Measurements from ENCODE around the gene SLC6A20. TPM values are rescaled to one million over a fixed set of nuclear protein-coding genes. Genes with fewer than 3 reads are reported as not detected.

Gene SLC6A20
- total and polyA plus RNA-seq, 2 of the 13 experiments (the other 11 are each of a cell fraction or from before 2014, with no cell fraction given): not detected

DNA sequence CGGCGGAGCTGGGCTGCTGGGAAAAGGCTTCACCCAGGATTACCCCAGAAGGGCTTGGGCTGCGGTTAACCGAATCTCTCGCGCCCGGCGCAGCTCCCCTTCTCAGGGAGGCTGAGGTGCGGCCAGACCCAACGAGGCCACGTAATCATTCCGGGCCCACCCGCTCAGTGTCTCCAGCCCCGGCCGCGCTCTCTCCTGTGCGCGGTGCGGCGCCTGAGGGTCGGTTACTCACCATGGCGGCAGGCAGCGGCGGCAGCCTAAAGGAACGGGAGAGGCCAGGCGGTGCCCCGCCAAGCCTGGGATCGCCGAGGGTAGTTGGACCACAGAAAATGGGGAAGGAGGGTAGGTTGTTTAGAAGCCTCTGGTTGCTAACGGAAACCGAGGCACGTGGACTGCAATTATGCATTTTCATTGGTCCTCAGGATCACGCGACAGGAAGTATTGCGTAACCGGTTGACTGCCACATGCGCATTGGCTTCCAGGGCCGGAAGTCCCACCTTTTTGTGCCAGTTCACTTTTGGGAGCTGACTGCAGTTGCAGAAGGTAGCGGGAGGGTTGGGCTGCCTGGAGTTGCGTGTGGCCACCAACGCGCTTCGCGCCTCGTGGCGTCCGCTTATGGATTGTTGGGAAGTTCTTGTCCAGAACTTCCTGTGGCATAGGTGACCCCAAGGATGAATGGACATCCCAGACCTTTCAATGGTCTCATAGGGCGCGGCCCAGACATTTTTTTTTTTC is 45.6 kb upstream of the SLC6A20 start, which contains the start of gene LZTFL1 (continued):
- TF ChIP-seq ZFP36L2 (CRISPR knock-in tag; IDR thresholded peaks at IDR 0.05) (no peak), NR3C1 (CRISPR knock-in tag; IDR thresholded peaks at IDR 0.05) (no peak), ZMYM2 (CRISPR knock-in tag; IDR thresholded peaks at IDR 0.05) (0 out of 2 replicates have a peak, but pooled peaks have one; percentile 43), ZNF468 (CRISPR knock-in tag; IDR thresholded peaks at IDR 0.05) (peak; percentile 82; the same call in 1 of the 2 replicates), ZFP90 (CRISPR knock-in tag; IDR thresholded peaks at IDR 0.05; ENCODE audit: borderline replicate concordance) (peak; percentile 73; the same call in 1 of the 2 replicates), GATA4 (IDR thresholded peaks at IDR 0.05; ENCODE audit: borderline replicate concordance, low read depth) (0 out of 2 replicates have a peak, but pooled peaks have one; percentile 26), ZBTB42 (CRISPR knock-in tag; IDR thresholded peaks at IDR 0.05) (no peak), MTF1 (CRISPR knock-in tag; IDR thresholded peaks at IDR 0.05) (no peak), MED1 (CRISPR knock-in tag; IDR thresholded peaks at IDR 0.05) (no peak), ZNF501 (CRISPR knock-in tag; IDR thresholded peaks at IDR 0.05) (peak; percentile 66; the same call in 1 of the 2 replicates), ZFP36L1 (CRISPR knock-in tag; IDR thresholded peaks at IDR 0.05) (no peak), HHEX (CRISPR knock-in tag; IDR thresholded peaks at IDR 0.05) (no peak), DNMT3B (CRISPR knock-in tag; conservative IDR thresholded peaks at IDR 0.05) (peak; percentile 70; the same call in 1 of the 2 replicates)
- TF ChIP-seq, protein P1, sequence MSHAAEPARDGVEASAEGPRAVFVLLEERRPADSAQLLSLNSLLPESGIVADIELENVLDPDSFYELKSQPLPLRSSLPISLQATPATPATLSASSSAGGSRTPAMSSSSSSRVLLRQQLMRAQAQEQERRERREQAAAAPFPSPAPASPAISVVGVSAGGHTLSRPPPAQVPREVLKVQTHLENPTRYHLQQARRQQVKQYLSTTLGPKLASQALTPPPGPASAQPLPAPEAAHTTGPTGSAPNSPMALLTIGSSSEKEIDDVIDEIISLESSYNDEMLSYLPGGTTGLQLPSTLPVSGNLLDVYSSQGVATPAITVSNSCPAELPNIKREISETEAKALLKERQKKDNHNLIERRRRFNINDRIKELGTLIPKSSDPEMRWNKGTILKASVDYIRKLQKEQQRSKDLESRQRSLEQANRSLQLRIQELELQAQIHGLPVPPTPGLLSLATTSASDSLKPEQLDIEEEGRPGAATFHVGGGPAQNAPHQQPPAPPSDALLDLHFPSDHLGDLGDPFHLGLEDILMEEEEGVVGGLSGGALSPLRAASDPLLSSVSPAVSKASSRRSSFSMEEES (CRISPR knock-in tag; IDR thresholded peaks at IDR 0.05): peak; percentile 93
- TF ChIP-seq, protein P2, sequence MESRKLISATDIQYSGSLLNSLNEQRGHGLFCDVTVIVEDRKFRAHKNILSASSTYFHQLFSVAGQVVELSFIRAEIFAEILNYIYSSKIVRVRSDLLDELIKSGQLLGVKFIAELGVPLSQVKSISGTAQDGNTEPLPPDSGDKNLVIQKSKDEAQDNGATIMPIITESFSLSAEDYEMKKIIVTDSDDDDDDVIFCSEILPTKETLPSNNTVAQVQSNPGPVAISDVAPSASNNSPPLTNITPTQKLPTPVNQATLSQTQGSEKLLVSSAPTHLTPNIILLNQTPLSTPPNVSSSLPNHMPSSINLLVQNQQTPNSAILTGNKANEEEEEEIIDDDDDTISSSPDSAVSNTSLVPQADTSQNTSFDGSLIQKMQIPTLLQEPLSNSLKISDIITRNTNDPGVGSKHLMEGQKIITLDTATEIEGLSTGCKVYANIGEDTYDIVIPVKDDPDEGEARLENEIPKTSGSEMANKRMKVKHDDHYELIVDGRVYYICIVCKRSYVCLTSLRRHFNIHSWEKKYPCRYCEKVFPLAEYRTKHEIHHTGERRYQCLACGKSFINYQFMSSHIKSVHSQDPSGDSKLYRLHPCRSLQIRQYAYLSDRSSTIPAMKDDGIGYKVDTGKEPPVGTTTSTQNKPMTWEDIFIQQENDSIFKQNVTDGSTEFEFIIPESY (CRISPR knock-in tag; IDR thresholded peaks at IDR 0.05): peak; percentile 80
- TF ChIP-seq, protein P3, sequence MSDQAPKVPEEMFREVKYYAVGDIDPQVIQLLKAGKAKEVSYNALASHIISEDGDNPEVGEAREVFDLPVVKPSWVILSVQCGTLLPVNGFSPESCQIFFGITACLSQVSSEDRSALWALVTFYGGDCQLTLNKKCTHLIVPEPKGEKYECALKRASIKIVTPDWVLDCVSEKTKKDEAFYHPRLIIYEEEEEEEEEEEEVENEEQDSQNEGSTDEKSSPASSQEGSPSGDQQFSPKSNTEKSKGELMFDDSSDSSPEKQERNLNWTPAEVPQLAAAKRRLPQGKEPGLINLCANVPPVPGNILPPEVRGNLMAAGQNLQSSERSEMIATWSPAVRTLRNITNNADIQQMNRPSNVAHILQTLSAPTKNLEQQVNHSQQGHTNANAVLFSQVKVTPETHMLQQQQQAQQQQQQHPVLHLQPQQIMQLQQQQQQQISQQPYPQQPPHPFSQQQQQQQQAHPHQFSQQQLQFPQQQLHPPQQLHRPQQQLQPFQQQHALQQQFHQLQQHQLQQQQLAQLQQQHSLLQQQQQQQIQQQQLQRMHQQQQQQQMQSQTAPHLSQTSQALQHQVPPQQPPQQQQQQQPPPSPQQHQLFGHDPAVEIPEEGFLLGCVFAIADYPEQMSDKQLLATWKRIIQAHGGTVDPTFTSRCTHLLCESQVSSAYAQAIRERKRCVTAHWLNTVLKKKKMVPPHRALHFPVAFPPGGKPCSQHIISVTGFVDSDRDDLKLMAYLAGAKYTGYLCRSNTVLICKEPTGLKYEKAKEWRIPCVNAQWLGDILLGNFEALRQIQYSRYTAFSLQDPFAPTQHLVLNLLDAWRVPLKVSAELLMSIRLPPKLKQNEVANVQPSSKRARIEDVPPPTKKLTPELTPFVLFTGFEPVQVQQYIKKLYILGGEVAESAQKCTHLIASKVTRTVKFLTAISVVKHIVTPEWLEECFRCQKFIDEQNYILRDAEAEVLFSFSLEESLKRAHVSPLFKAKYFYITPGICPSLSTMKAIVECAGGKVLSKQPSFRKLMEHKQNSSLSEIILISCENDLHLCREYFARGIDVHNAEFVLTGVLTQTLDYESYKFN (CRISPR knock-in tag; conservative IDR thresholded peaks at IDR 0.05): no peak
- TF ChIP-seq, protein P4, sequence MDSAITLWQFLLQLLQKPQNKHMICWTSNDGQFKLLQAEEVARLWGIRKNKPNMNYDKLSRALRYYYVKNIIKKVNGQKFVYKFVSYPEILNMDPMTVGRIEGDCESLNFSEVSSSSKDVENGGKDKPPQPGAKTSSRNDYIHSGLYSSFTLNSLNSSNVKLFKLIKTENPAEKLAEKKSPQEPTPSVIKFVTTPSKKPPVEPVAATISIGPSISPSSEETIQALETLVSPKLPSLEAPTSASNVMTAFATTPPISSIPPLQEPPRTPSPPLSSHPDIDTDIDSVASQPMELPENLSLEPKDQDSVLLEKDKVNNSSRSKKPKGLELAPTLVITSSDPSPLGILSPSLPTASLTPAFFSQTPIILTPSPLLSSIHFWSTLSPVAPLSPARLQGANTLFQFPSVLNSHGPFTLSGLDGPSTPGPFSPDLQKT (CRISPR knock-in tag; IDR thresholded peaks at IDR 0.05; ENCODE audit: borderline replicate concordance): no peak
